GM10248 (cell line): Measurements from ENCODE around the gene BCAT1.

ENCODE experiments used
- CTCF ChIA-PET: fragments of 300-600 bp; sonication (Branson Sonifier 250); formaldehyde crosslinking; extraction: SDS; loops from one replicate; lab custom pipeline; 2021; ENCODE audit warnings: antibody characterized with exemption; lab: Yijun Ruan, JAX
- POLR2A ChIA-PET: fragments of 350-650 bp; sonication (Branson Sonifier 250); formaldehyde crosslinking; extraction: SDS; loops from one replicate; lab custom pipeline; 2020; ENCODE audit warnings: antibody characterized with exemption; lab: Yijun Ruan, JAX
- DNase-seq: peaks from one replicate; pipeline ENCODE4 v3.0.0; 2012; ENCODE audit errors: extremely low spot score
- CTCF ChIP-seq: IDR thresholded peaks from 2 replicates; pipeline ENCODE4 v1.5.1; 2012; ENCODE audit warnings: mild to moderate bottlenecking, low read depth; ENCODE audit errors: extremely low read depth, missing control alignments, control extremely low read depth

BCAT1 gene

GRCh38 chr12:24770334-24770733 is 178.6 kb downstream of the BCAT1 start:
- DNase-seq = no peak
- ChIA-PET POLR2A (no interaction called here), CTCF (no interaction called here)
- no peak for TF ChIP-seq CTCF

- TF ChIP-seq CTCF = no peak
- ChIA-PET CTCF (no interaction called here), POLR2A (no interaction called here)
- no peak for DNase-seq
Observed at GRCh38 chr12:24769682-24770081, 179.2 kb downstream of the BCAT1 start.

GRCh38 chr12:24768415-24768814 is 180.5 kb downstream of the BCAT1 start:
- no peak for DNase-seq
- POLR2A ChIA-PET = no interaction called here
- CTCF ChIA-PET = interaction anchor here (1.1 to 2.7 kb wide), 6 partner anchors 9 to 177 kb away, joined by 3 to 15 read pairs (median 4); no protein-coding TSS in a partner anchor
- TF ChIP-seq CTCF = no peak

GRCh38 chr12:24767016-24767415 is 181.9 kb downstream of the BCAT1 start:
- TF ChIP-seq CTCF = no peak
- DNase-seq = no peak
- ChIA-PET POLR2A (no interaction called here), CTCF (interaction anchor here (0.8 to 2.7 kb wide), 5 partner anchors 9 to 25 kb away, joined by 3 to 15 read pairs (median 6); no protein-coding TSS in a partner anchor)

GRCh38 chr12:24764712-24765111 is 184.2 kb downstream of the BCAT1 start:
- CTCF ChIA-PET = interaction anchor here (1.1 to 3.8 kb wide), 3 partner anchors 14 to 18 kb away, joined by 3 to 23 read pairs (median 3); no protein-coding TSS in a partner anchor
- POLR2A ChIA-PET = interaction anchor here (0.6 kb wide), 1 partner anchor 50 kb away, joined by 4 read pairs; no protein-coding TSS in a partner anchor

GRCh38 chr12:24760606-24761378 is 188.1 kb downstream of the BCAT1 start:
- TF ChIP-seq CTCF = no peak
- POLR2A ChIA-PET = no interaction called here
- CTCF ChIA-PET = no interaction called here
- no peak for DNase-seq

More at GRCh38 chr12:24764712-24765111, 184.2 kb downstream of the BCAT1 start:
- no peak for DNase-seq
- TF ChIP-seq CTCF = no peak
